Measurements from ENCODE around the gene UGT1A8.

The UGT1A8 gene

GRCh38 chr2:233658610-233659009, 41.2 kb downstream of the UGT1A8 start:
- Mint-ChIP-seq H3K27me3 (peaks cover 35% of the 10 kb centered on the region), H3K27ac (no peak overlapping the region), H3K4me1 (no peaks in the 10 kb centered on the region), H3K36me3 (no peaks in the 10 kb centered on the region), H3K4me3 (no peak overlapping the region), H3K9me3 (no peaks in the 10 kb centered on the region)
- ATAC-seq = no peak

DNA sequence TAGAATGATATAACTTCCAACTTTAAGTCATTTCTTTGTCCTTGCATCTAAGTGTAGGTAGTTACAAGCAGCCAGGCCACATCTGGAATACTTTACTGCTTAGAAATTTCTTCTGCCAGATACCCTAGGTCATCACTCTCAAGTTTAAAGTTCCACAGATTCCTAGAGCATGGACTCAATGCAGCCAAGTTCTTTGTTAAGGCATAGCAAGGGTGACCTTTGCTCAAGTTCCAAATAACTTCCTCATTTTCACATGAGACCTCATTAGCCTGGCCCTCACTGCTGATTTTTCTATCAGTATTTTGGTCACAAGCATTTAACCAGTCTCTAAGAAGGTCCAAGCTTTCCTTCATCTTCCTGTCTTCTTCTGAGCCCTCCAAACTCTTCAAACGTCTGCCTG, 46.5 kb downstream of the UGT1A8 start:
- H3K4me1 Mint-ChIP-seq = no peaks in the 10 kb centered on the region
- H3K36me3 Mint-ChIP-seq = no peaks in the 10 kb centered on the region
- H3K27me3 Mint-ChIP-seq = peaks cover 19% of the 10 kb centered on the region
- no peak overlapping the region for H3K4me3 Mint-ChIP-seq
- H3K27ac Mint-ChIP-seq = no peak overlapping the region
- no peak for ATAC-seq
- H3K9me3 Mint-ChIP-seq = no peaks in the 10 kb centered on the region

GRCh38 chr2:233668605-233669260, 51.3 kb downstream of the UGT1A8 start:
- Mint-ChIP-seq H3K4me3 (no peak overlapping the region), H3K27ac (no peak overlapping the region), H3K9me3 (no peaks in the 10 kb centered on the region), H3K27me3 (no peaks in the 10 kb centered on the region), H3K36me3 (no peaks in the 10 kb centered on the region), H3K4me1 (no peaks in the 10 kb centered on the region)
- ATAC-seq = no peak

DNA sequence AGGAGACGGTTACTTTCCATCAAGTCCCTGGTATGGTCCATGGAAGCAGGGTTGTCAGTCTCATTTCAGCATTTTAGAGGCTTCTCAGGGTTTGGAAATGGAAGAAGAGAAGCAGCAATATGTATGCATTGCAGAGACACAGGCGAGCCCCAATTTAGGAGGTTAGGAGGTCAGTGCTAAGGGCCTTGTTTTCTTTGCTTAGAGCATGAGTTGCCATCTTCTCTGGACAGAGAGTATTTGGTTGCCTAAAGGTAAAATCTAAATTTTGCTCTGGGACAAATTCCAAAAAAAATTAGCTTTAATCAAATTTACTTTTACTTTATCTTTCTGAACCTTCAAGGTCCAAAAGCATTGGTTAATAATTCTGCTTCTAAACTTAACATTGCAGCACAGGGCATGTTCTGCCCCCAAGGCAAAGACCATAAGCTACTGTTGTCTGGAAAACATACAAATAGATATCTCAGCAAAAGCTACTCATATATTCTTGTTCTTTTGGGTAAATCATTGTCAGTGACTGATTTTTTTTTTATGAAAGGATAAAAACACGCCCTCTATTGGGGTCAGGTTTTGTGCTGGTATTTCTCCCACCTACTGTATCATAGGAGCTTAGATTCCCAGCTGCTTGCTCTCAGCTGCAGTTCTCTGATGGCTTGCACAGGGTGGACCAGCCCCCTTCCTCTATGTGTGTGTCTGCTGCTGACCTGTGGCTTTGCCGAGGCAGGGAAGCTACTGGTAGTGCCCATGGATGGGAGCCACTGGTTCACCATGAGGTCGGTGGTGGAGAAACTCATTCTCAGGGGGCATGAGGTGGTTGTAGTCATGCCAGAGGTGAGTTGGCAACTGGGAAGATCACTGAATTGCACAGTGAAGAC, 54.1 kb downstream of the UGT1A8 start, which contains the start of gene UGT1A9:
UGT1A9 (plus strand) TSS at position 609 of the 872 bp plus-strand sequence; CDS start at position 646, 37 bp downstream.
- Mint-ChIP-seq H3K27me3 (no peaks in the 10 kb centered on the region), H3K9me3 (no peaks in the 10 kb centered on the region), H3K36me3 (no peaks in the 10 kb centered on the region), H3K4me1 (no peaks in the 10 kb centered on the region), H3K27ac (no peak within 1 kb of the TSS), H3K4me3 (no peak within 1 kb of the TSS)
- no peak for ATAC-seq

GRCh38 chr2:233672886-233673285, 55.5 kb downstream of the UGT1A8 start:
- H3K27me3 Mint-ChIP-seq = no peaks in the 10 kb centered on the region
- H3K36me3 Mint-ChIP-seq = no peaks in the 10 kb centered on the region
- no peaks in the 10 kb centered on the region for H3K9me3 Mint-ChIP-seq
- H3K27ac Mint-ChIP-seq = no peak overlapping the region
- no peak overlapping the region for H3K4me3 Mint-ChIP-seq
- no peaks in the 10 kb centered on the region for H3K4me1 Mint-ChIP-seq
- ATAC-seq = no peak

DNA sequence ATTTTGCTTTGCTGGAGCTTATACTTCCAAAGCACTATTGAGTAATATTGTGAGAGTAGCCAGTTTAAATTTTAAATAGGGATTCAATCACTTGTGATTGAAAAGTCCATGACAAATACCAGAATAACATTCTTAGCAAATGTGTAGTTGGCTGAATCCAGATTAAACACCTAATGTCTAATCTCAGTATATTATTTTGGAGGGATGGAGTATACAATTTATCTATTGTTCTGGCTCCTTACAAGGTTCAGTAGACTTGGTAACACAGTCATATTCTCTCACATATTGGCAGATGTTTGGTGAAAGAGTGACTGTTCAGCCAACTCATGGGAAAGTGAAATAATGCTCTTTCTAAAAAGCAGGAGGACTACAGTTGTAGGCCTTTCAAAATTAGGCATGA, 56.5 kb downstream of the UGT1A8 start:
- Mint-ChIP-seq H3K36me3 (no peaks in the 10 kb centered on the region), H3K4me1 (no peaks in the 10 kb centered on the region), H3K9me3 (no peaks in the 10 kb centered on the region), H3K27me3 (peaks cover 5% of the 10 kb centered on the region), H3K27ac (no peak overlapping the region), H3K4me3 (no peak overlapping the region)
- no peak for ATAC-seq

DNA sequence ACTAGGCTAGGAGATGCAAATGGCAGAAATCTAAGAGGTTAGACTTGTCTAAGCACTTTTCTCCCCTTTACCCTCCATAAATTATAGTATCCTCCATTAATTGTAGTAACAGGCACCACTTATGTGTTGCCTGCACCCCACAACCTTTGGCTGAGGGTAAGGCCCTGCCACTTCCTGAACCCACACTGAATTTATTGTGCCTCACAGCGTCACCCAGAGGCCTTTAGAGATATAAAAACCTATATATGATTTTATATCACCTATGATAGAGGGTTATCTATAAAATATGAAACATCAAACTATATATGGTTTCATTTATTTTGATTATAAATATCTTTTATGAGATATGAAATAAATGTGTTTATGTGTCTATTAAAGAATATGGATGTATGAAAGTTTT, 56.9 kb downstream of the UGT1A8 start:
- H3K36me3 Mint-ChIP-seq = no peaks in the 10 kb centered on the region
- H3K27me3 Mint-ChIP-seq = peaks cover 9% of the 10 kb centered on the region
- no peak for ATAC-seq

GRCh38 chr2:233674995-233675394, 57.6 kb downstream of the UGT1A8 start:
- Mint-ChIP-seq H3K4me1 (no peaks in the 10 kb centered on the region), H3K27ac (no peak overlapping the region), H3K4me3 (no peak overlapping the region), H3K27me3 (peaks cover 16% of the 10 kb centered on the region), H3K36me3 (no peaks in the 10 kb centered on the region), H3K9me3 (no peaks in the 10 kb centered on the region)
- ATAC-seq = no peak

More for the DNA sequence above, 56.9 kb downstream of the UGT1A8 start:
- H3K9me3 Mint-ChIP-seq = no peaks in the 10 kb centered on the region
- no peak overlapping the region for H3K27ac Mint-ChIP-seq
- no peaks in the 10 kb centered on the region for H3K4me1 Mint-ChIP-seq
- H3K4me3 Mint-ChIP-seq = no peak overlapping the region

DNA sequence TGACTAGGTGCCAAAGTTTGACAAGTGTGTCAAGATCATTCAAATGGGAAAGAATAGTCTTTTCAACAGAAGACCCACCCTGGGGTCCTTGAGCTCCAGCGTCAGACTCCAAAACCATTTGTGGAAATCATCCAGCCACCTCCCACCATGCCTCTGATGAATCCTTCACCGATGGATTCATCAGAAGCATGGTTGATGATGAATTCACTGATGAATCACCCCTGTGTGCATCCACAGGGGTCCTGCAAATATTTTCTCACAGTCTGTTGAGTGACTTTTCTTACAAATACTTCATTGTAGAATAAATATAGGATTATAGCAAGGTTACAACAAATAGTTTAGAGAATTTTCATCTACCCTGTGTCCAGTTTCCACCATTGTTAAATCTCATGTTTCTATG, 58.6 kb downstream of the UGT1A8 start:
- Mint-ChIP-seq H3K9me3 (no peaks in the 10 kb centered on the region), H3K27me3 (peaks cover 19% of the 10 kb centered on the region), H3K4me1 (no peaks in the 10 kb centered on the region), H3K36me3 (no peaks in the 10 kb centered on the region), H3K4me3 (no peak overlapping the region), H3K27ac (no peak overlapping the region)
- ATAC-seq = no peak

- no peak overlapping the region for H3K4me3 Mint-ChIP-seq
- no peak overlapping the region for H3K27ac Mint-ChIP-seq
- ATAC-seq = no peak
- peaks cover 19% of the 10 kb centered on the region for H3K27me3 Mint-ChIP-seq
- H3K9me3 Mint-ChIP-seq = no peaks in the 10 kb centered on the region
- no peaks in the 10 kb centered on the region for H3K36me3 Mint-ChIP-seq
- H3K4me1 Mint-ChIP-seq = no peaks in the 10 kb centered on the region
Observed at GRCh38 chr2:233679196-233679595, 61.8 kb downstream of the UGT1A8 start.

GRCh38 chr2:233680361-233681045, 63.1 kb downstream of the UGT1A8 start:
- Mint-ChIP-seq H3K27me3 (peaks cover 19% of the 10 kb centered on the region), H3K9me3 (no peaks in the 10 kb centered on the region), H3K36me3 (no peaks in the 10 kb centered on the region), H3K4me1 (no peaks in the 10 kb centered on the region), H3K4me3 (no peak overlapping the region), H3K27ac (no peak overlapping the region)
- ATAC-seq = no peak

DNA sequence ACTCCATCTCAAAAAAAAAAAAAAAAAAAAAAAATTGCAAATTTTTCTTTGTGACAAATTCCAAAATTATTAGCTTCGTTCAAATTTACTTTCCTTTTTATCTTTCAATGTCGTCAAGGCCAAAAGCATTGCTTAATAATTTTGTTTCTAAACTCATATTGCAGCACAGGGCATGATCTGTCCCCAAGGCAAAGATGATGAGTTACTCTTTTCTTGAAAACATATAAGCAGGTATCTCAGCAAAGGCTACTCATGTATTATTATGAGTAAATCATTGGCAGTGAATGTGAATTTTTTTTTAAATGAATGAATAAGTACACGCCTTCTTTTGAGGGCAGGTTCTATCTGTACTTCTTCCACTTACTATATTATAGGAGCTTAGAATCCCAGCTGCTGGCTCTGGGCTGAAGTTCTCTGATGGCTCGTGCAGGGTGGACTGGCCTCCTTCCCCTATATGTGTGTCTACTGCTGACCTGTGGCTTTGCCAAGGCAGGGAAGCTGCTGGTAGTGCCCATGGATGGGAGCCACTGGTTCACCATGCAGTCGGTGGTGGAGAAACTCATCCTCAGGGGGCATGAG, 64.2 kb downstream of the UGT1A8 start, which contains the start of gene UGT1A7:
UGT1A7 (plus strand) TSS at position 381 of the 579 bp plus-strand sequence; CDS start at position 418, 37 bp downstream.
- no peaks in the 10 kb centered on the region for H3K36me3 Mint-ChIP-seq
- H3K27ac Mint-ChIP-seq = no peak within 1 kb of the TSS
- H3K27me3 Mint-ChIP-seq = peaks cover 19% of the 10 kb centered on the region
- no peaks in the 10 kb centered on the region for H3K9me3 Mint-ChIP-seq
- no peak for ATAC-seq
- H3K4me1 Mint-ChIP-seq = no peaks in the 10 kb centered on the region
- no peak within 1 kb of the TSS for H3K4me3 Mint-ChIP-seq

GRCh38 chr2:233684640-233685039, 67.2 kb downstream of the UGT1A8 start:
- H3K4me1 Mint-ChIP-seq = peaks cover 6% of the 10 kb centered on the region
- no peak overlapping the region for H3K4me3 Mint-ChIP-seq
- H3K27ac Mint-ChIP-seq = no peak overlapping the region
- H3K36me3 Mint-ChIP-seq = no peaks in the 10 kb centered on the region
- H3K9me3 Mint-ChIP-seq = no peaks in the 10 kb centered on the region
- no peak for ATAC-seq
- peaks cover 7% of the 10 kb centered on the region for H3K27me3 Mint-ChIP-seq

- Mint-ChIP-seq H3K9me3 (no peaks in the 10 kb centered on the region), H3K4me3 (no peak overlapping the region), H3K4me1 (peaks cover 6% of the 10 kb centered on the region), H3K36me3 (no peaks in the 10 kb centered on the region), H3K27me3 (no peaks in the 10 kb centered on the region), H3K27ac (no peak overlapping the region)
- ATAC-seq = no peak
Observed at GRCh38 chr2:233686928-233687327, 69.5 kb downstream of the UGT1A8 start.

DNA sequence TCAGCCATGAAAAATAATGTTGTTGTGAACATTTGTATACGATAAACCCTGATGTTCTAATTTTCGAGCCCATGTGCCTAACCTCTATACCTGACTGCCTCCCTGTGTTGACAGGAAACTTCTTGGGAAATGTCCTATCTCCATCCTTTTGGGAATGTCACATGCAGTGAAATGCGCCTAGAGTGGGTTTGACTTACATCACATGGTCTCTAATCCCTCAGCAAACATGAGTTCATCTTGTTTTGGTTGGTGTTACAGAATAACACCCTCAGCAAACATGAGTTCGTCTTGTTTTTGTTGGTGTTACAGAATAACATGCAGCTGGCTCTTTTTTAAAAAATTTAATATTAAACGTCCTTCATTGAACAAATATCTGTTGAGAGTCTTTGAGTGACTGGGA, 70.9 kb downstream of the UGT1A8 start:
- Mint-ChIP-seq H3K27ac (no peak overlapping the region), H3K4me3 (no peak overlapping the region), H3K4me1 (peaks cover 6% of the 10 kb centered on the region), H3K27me3 (no peaks in the 10 kb centered on the region), H3K36me3 (no peaks in the 10 kb centered on the region), H3K9me3 (no peaks in the 10 kb centered on the region)
- ATAC-seq = no peak
